Esophagus squamous epithelium (tissue), 4 donors: ENCODE data around the gene UTP25.

Experiments used
- CTCF ChIP-seq, 6 experiments: fragments of 450-650 bp in 4 of 6; fragments of 200-600 bp in 2 of 6; sonication (generic) in 2 of 6; IDR thresholded peaks; one replicate each; pipeline ENCODE4 v1.5.1; 2016 to 2019; ENCODE audit warnings: antibody characterized with exemption in 6 of 6, mild to moderate bottlenecking in 4 of 6, moderate library complexity in 4 of 6
- POLR2A ChIP-seq, 4 donors: fragments of 450-650 bp; IDR thresholded peaks; one replicate each; pipeline ENCODE4 v1.6.1; 2017; ENCODE audit warnings: antibody characterized with exemption in 4 of 4, mild to moderate bottlenecking in 4 of 4, moderate library complexity in 3 of 4

DNA sequence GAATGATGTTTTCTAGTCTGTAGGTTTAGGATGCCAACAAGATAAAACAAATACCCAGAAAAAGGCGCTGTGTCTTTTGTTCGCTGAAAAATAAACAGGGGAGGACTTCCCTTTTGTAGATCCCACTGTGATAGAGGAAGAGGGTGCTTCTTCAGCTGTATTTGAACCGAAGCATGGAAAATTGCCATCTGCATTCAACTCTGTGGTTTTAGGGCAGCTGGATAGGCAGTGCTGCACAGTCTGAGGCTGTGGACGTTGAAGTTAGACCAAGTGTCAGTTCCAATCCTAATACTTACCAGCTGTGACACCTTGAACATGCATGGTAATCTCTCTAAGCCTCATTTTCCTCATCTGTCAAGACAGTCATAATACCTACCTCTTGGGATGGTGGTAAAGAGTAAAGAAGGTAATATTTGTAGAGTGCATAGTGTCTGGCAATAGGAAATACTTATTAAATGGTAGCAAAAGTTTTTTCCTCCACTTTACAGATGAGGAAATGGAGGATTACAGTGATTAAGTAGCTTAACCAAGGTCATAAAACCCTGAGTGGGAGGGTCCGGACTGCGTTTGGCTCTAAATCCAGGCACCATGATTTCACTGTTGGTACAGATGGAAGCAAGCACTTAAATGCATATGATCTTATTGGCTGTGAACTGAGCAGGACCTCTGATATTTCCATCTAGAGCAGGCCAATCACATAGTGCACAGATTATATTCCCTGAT lies 48.5 kb downstream of the UTP25 start:
- TF ChIP-seq CTCF (IDR thresholded peaks at IDR 0.05) (no peak), POLR2A (IDR thresholded peaks at IDR 0.05) (no peak)
